ENCODE data around the gene SLN.

Gene SLN

DNA sequence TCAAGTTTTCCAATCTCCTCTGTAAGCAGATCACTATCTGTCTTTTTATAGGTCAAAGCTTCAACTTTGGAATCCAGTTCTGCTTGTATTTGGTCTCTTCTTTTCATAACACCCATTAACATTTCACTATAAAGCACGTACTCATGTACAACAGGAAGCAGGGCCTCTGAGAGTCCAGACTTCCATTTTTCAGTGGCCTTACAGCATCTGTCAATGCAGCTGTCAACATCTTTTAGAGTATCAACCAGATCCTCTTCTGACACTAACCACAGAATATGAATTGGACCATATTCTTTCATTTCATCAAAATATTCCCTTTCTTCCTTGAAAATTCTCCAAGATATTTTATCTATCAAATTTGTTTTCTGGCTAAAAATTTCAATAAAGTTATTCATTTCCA lies 24.7 kb upstream of the SLN start:
- H3K27ac ChIP-seq = no peak overlapping the region
- TF ChIP-seq, protein P1, sequence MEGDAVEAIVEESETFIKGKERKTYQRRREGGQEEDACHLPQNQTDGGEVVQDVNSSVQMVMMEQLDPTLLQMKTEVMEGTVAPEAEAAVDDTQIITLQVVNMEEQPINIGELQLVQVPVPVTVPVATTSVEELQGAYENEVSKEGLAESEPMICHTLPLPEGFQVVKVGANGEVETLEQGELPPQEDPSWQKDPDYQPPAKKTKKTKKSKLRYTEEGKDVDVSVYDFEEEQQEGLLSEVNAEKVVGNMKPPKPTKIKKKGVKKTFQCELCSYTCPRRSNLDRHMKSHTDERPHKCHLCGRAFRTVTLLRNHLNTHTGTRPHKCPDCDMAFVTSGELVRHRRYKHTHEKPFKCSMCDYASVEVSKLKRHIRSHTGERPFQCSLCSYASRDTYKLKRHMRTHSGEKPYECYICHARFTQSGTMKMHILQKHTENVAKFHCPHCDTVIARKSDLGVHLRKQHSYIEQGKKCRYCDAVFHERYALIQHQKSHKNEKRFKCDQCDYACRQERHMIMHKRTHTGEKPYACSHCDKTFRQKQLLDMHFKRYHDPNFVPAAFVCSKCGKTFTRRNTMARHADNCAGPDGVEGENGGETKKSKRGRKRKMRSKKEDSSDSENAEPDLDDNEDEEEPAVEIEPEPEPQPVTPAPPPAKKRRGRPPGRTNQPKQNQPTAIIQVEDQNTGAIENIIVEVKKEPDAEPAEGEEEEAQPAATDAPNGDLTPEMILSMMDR (IDR thresholded peaks at IDR 0.05) = no peak
- no peak for DNase-seq (ENCODE audit: low spot score)
- no peak overlapping the region for H3K4me3 ChIP-seq

DNA sequence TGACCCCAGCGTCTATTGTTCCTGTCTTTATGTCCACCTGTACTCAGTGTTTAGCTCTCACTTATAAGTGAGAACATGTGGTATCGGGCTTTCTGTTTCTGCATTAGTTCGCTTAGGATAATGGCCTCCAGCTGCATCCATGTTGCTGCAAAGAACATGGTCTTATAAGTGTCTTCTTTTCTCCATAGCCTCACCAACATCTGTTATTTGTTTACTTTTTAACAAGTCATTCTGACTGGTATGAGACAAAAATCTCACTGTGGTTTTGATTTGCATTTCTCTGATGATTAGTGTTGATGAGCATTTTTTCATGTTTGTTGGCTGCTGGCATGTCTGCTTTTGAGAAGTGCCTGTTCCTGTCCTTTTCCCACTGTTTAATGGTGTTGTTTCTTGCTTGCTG lies 21.7 kb upstream of the SLN start:
- TF ChIP-seq, protein P1 (IDR thresholded peaks at IDR 0.05) = no peak
- no peak overlapping the region for H3K4me3 ChIP-seq
- H3K27ac ChIP-seq = no peak overlapping the region
- no peak for DNase-seq (ENCODE audit: low spot score)

DNA sequence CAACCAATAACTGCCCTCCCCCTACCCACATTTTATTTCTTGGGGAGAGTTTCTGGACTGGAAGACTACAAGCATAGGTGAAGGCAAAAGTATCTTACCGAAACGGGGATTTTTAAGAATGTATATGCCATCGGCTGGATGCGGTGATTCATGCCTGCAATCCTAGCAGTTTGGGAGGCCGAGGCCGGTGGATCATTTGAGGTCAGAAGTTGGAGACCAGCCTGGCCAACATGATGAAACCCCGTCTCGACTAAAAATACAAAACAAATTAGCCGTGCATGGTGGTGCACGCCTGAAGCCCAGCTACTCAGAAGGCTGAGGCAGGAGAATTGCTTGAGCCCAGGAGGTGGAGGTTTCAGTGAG lies 20.8 kb upstream of the SLN start:
- DNase-seq (ENCODE audit: low spot score) = no peak
- Histone ChIP-seq H3K27ac (no peak overlapping the region), H3K4me3 (no peak overlapping the region)
- TF ChIP-seq, protein P1 (IDR thresholded peaks at IDR 0.05) = no peak

DNA sequence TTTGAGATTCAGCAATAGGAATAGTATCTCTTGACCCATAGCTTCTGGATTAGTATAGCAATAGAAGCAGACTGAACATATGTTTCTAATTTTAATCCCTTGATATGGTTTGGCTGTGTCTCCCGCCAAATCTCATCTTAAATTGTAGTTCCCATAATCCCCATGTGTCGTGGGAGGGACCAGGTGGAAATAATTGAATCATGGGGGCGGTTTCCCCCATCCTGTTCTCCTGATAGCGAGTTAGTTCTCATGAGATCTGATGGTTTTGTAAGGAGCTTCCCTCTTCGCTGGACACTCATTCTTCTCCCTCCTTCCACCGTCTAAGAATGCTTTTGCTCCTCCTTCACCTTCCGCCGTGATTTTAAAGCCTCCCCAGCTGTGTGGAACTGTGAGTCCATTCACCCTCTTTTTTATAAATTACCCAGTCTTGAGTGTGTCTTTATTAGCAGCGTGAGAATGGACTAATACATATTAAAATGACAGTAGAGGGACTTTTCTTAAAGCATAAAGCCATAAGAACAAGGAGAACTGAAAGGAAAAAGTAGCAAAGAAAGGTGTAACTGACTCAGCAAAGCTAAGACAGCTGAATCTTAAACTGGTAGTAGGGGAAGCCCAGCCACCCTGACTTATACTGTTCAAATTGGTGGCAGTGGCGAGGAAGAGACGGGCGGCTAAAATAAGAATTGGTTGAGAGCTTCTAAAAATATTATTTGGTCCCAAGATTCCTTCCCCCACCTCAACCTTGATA lies 20.3 kb upstream of the SLN start:
- Histone ChIP-seq H3K27ac (no peak overlapping the region), H3K4me3 (no peak overlapping the region)
- no peak for DNase-seq (ENCODE audit: low spot score)
- TF ChIP-seq, protein P1 (IDR thresholded peaks at IDR 0.05) = no peak

DNA sequence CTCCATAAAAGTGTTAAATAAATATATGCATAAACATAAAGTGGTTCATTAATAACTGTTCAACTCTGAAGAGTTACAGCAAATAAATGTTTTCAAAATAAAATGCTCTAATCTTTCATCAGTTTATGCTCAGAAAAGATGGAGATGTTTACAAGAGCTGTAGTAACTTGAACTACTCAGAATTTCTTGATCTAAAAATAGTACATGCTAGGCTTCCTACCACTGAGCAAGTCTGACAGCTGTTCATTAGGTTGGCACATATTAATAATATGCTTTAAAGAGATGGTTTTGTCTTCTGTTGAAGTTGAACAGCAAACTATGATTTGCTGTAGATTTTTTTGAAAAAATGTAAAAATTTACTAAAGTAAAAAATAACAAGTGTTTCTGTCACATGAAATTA lies 10.8 kb upstream of the SLN start:
- TF ChIP-seq, protein P1 (IDR thresholded peaks at IDR 0.05) = no peak
- Histone ChIP-seq H3K27ac (no peak overlapping the region), H3K4me3 (no peak overlapping the region)
- DNase-seq (ENCODE audit: low spot score) = no peak

DNA sequence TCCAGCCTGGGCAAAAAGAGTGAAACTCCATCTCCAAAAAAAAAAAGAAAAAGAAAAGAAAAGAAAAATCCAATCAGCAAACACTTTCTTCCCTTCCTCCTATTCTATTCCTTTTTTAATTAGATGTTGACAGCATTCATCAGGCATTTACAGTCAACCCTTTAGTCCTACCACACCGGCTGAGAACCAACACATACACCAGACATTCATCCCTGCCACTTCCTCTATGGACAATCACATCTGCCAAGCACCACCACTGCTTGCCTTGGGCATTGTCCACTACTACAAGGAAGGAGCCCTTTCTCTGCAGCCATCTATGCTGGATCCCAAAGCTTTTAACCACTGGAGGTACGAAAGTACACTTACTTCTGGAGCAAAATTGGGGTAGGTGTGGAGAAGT lies 9.4 kb upstream of the SLN start:
- no peak overlapping the region for H3K4me3 ChIP-seq
- DNase-seq (ENCODE audit: low spot score) = no peak
- TF ChIP-seq, protein P1 (IDR thresholded peaks at IDR 0.05) = no peak
- no peak overlapping the region for H3K27ac ChIP-seq

DNA sequence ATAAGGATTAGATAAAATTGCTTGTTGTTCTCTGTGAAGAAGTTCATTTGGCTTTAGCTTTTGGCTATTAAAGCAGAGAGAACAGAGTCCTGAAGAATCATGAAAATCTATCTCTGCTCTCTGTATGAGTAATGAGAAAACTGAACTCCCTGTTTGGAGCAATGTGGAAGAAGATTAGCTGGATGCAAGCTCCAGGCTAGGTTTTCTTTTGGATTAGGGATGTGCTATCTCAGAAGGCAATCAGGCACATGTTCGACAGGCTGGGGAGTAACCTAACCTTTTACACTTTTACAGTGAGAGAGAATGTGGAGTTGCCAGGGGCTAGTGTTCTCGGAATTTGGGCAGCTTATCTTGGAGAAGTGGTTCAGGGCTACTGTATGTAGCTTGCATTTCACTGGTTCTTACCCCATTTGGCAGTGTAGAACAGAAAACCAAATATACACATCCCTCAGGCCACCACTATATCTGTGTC lies 8.5 kb upstream of the SLN start:
- Histone ChIP-seq H3K4me3 (no peak overlapping the region), H3K27ac (peak overlapping the region in 1 of 2 donors; percentile 2)
- TF ChIP-seq, protein P1 (IDR thresholded peaks at IDR 0.05) = no peak
- no peak for DNase-seq (ENCODE audit: low spot score)
